ENCODE measurements around the gene GLIPR2. TPM values are rescaled to one million over a fixed set of nuclear protein-coding genes. Genes with fewer than 3 reads are reported as not detected.

Gene GLIPR2
- total RNA-seq, 1 donor from 2014 or later: 110 TPM

- H3K9me3 Mint-ChIP-seq (ENCODE audit: low read depth): no peaks in the 10 kb centered on the region
- no peak overlapping the region for H3K4me3 Mint-ChIP-seq (ENCODE audit: unreplicated experiment)
- H3K4me1 Mint-ChIP-seq (ENCODE audit: low read depth): peaks cover 43% of the 10 kb centered on the region
- H3K36me3 Mint-ChIP-seq (ENCODE audit: low read depth): peaks cover 3% of the 10 kb centered on the region
- no peaks in the 10 kb centered on the region for H3K27me3 Mint-ChIP-seq (ENCODE audit: low read depth)
- DNase-seq (ENCODE audit: low spot score): no peak
- H3K27ac Mint-ChIP-seq (ENCODE audit: unreplicated experiment): peak overlapping the region; percentile 88
- no peak for TF ChIP-seq CTCF (IDR thresholded peaks at IDR 0.05)
Observed at GRCh38 chr9:36092509-36093215, 43.9 kb upstream of the GLIPR2 start.

GRCh38 chr9:36093384-36093783, 43.1 kb upstream of the GLIPR2 start:
- peaks cover 46% of the 10 kb centered on the region for H3K4me1 Mint-ChIP-seq (ENCODE audit: low read depth)
- TF ChIP-seq CTCF (IDR thresholded peaks at IDR 0.05): no peak
- H3K27me3 Mint-ChIP-seq (ENCODE audit: low read depth): no peaks in the 10 kb centered on the region
- DNase-seq (ENCODE audit: low spot score): no peak
- peaks cover 3% of the 10 kb centered on the region for H3K36me3 Mint-ChIP-seq (ENCODE audit: low read depth)
- no peak overlapping the region for H3K27ac Mint-ChIP-seq (ENCODE audit: unreplicated experiment)
- no peak overlapping the region for H3K4me3 Mint-ChIP-seq (ENCODE audit: unreplicated experiment)
- H3K9me3 Mint-ChIP-seq (ENCODE audit: low read depth): no peaks in the 10 kb centered on the region

GRCh38 chr9:36099718-36100117, 36.8 kb upstream of the GLIPR2 start:
- Mint-ChIP-seq H3K9me3 (ENCODE audit: low read depth) (no peaks in the 10 kb centered on the region), H3K36me3 (ENCODE audit: low read depth) (peaks cover 2% of the 10 kb centered on the region), H3K4me3 (ENCODE audit: unreplicated experiment) (no peak overlapping the region), H3K4me1 (ENCODE audit: low read depth) (peaks cover 45% of the 10 kb centered on the region), H3K27me3 (ENCODE audit: low read depth) (no peaks in the 10 kb centered on the region), H3K27ac (ENCODE audit: unreplicated experiment) (peak overlapping the region; percentile 22)
- DNase-seq (ENCODE audit: low spot score): no peak
- TF ChIP-seq CTCF (IDR thresholded peaks at IDR 0.05): no peak

GRCh38 chr9:36100532-36100931, 36.0 kb upstream of the GLIPR2 start:
- H3K27ac Mint-ChIP-seq (ENCODE audit: unreplicated experiment): peak overlapping the region; percentile 98
- no peaks in the 10 kb centered on the region for H3K27me3 Mint-ChIP-seq (ENCODE audit: low read depth)
- no peaks in the 10 kb centered on the region for H3K9me3 Mint-ChIP-seq (ENCODE audit: low read depth)
- TF ChIP-seq CTCF (IDR thresholded peaks at IDR 0.05): peak; percentile 65
- peaks cover 4% of the 10 kb centered on the region for H3K36me3 Mint-ChIP-seq (ENCODE audit: low read depth)
- H3K4me1 Mint-ChIP-seq (ENCODE audit: low read depth): peaks cover 50% of the 10 kb centered on the region
- DNase-seq (ENCODE audit: low spot score): no peak
- no peak overlapping the region for H3K4me3 Mint-ChIP-seq (ENCODE audit: unreplicated experiment)

- Mint-ChIP-seq H3K4me1 (ENCODE audit: low read depth) (peaks cover 50% of the 10 kb centered on the region), H3K27ac (ENCODE audit: unreplicated experiment) (peak overlapping the region; percentile 98), H3K9me3 (ENCODE audit: low read depth) (no peaks in the 10 kb centered on the region), H3K4me3 (ENCODE audit: unreplicated experiment) (no peak overlapping the region), H3K27me3 (ENCODE audit: low read depth) (no peaks in the 10 kb centered on the region), H3K36me3 (ENCODE audit: low read depth) (peaks cover 4% of the 10 kb centered on the region)
- no peak for TF ChIP-seq CTCF (IDR thresholded peaks at IDR 0.05)
- no peak for DNase-seq (ENCODE audit: low spot score)
Observed at GRCh38 chr9:36101916-36102741, 34.4 kb upstream of the GLIPR2 start.

Data from chondrocyte (in vitro differentiated cells).